DMS 273 treated with DMSO at 0.1 percent for 48 hours (cell line): Measurements from ENCODE around the gene SLC6A5.
A peak's percentile ranks its signal among the peaks of the same experiment; 100 is the strongest.

Experiments
- DNase-seq: peaks from one replicate; lab custom pipeline; 2025; lab: John Stamatoyannopoulos, UW

SLC6A5 gene

DNA sequence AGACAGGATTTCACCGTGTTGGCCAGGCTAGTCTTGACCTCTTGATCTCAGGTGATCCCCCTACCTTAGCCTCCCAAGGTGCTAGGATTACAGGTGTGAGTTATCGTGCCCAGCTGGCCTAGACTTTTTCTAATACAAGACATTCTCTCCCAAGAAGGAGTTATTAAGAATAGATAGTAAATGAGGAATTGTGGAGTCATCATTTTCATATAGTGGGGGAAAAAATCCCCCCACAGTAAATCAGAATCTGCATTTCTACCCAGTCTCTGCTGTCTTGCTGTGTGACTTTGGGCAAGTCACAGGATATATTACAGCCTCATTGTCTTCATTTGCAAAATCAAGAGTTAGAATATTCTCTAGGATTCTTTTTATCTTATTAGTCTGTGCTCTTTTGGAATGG, 21.6 kb downstream of the SLC6A5 start:
- DNase-seq = no peak

DNA sequence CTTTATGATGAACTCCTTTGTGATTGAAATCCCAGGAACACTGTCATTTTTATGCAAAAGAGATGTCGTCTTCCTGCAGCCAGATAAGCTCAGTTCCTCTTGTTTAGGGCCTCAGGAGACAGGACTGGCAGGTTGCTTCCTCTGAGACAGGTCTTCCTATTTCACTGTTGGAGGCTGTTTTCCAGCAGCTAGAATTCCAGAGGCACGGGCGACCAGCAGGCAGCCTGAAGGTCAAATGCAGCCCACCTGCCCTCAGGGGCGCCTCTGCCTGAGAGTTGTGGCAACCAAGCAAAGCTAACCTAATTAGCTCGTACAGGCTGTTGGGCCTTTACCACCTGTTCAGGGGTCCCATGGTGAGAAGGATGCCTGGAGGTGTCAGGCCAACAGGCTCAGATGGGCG, 22.3 kb downstream of the SLC6A5 start:
- no peak for DNase-seq

DNA sequence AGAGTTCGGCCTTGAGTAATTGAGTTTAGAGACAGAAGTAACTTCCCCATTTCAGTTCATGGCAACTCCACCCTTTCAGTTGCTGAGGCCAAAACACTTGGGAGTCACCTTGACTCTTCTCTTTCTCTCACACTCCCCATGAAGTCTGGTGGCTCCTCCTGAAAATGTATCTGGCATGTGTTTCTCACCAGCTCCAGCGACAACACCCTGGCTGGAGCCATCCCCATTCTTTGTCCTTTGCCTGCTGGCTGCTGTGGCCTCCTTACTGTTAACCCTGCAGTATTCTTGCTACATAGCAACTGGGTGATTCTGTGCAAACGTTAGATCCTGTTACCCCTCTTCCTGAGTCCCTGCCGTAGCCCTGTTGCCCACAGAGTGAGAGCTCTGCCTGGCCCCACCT, 23.8 kb downstream of the SLC6A5 start:
- DNase-seq = no peak

DNA sequence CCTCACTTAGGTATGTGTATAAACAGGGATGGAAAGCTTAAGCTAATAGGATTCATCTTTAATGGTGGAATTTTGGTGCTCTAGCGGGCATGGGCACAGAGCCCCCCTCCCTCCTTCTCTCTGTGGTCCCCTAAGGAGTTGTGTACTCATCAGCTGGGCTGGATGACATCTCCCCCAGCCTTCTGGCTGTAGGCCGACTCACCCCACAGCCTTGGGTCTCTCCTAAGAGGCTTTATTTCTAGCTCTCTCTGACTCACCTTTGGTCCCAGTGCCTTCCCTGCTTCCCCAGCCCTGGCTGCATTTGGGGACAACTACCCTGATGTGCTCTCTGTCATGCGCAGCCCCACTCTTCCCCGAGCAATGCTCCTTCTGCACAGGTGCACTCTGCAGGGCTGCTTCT, 26.9 kb downstream of the SLC6A5 start:
- no peak for DNase-seq

DNA sequence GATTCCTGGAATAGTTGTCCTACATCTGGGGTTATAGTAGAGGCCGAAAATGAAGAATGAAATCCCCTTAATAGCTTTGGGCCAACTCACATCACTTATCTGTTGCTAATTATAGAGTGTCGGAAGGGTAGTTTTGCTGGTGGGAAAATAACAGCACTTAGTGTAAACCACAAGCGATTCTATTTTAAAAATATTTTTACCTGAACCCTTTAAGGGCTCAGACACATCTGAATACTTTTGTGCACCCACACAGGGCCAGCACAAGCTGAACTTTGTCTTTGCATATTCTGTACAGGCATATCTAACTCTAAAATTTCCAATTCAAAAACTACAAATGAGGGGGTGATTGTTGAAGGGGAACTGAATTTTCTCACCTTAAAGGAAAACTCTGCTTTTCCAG, 27.6 kb downstream of the SLC6A5 start:
- DNase-seq = no peak

DNA sequence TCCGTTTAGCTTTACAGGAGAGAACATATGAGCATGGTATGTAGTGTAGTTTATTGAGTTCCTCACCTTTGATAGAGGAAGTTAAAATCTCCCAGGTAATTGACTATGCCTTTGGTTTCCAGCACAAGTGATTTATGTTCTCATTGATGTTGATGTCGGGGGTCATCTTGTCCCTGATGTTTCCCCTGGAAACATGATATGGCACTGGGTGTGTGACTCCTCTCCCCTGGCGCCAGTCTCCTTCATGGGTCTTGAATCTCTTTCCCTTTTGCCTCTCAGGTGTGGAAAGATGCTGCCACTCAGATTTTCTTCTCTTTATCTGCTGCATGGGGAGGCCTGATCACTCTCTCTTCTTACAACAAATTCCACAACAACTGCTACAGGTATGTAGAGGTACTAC, 28.3 kb downstream of the SLC6A5 start:
- DNase-seq = no peak

DNA sequence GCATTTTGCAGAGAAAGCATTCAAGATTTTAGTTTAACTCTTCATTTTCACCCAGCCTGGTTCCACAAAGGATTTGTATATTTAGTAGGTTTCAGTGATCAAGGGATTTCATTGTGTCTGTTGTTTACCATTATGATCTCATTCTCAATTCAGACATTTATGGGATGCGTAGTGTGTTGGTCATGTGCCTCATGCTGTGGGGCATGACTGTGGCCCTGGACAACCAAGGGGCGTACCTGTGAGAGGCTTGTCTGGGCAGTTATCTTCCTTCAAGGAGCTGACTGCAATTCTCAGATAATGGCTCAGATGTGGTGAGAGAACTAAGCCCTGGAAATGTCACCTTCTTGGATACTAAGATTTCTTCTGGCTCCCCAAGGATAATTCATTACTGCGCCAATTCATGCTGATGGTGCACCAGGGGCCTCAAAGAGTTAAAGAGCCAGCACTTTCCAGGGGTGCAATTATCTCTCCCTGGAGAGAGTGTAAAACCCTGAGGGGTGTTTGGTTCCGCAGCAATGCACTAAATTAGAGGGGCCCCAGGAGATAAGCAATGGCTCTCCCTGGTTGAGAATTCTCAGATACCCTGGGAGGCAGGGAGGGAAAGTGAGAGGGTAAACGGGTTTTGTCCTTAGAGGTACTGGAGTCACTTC, 32.2 kb downstream of the SLC6A5 start:
- no peak for DNase-seq

DNA sequence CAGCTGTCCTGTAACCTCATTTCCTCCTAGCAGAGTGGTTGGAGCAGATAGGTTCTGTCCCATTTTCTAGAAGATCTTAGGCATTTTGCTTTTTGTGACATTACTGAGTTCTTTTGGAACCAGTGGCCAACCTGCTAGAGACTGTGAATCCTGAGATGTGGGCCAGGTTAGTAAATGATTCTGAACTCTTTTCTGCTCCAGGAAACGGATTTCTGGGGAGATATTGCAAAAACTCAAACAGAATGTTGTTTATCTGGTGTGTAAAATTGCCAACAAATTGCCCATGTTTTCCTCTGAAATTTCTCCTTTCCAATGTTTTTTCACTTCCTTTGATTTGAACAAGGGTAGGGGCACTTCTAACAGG, 32.7 kb downstream of the SLC6A5 start:
- DNase-seq = no peak

DNA sequence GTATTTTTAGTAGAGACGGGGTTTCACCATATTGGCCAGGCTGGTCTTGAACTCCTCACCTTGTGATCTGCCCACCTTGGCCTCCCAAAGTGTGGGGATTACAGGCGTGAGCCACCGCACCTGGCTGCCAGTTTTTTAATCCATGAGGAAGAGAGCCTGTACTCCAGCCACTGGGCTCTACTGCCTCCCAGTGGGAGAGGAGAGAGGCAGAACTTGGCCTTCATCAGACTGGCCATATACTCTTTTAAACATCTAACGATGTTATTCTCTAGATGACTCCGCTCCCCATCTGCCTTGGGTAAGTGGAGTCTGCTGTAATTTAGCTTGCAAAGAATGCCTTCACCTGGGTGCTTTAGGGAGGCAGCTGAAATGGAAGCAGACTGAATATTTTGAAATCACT, 34.6 kb downstream of the SLC6A5 start:
- DNase-seq = no peak

DNA sequence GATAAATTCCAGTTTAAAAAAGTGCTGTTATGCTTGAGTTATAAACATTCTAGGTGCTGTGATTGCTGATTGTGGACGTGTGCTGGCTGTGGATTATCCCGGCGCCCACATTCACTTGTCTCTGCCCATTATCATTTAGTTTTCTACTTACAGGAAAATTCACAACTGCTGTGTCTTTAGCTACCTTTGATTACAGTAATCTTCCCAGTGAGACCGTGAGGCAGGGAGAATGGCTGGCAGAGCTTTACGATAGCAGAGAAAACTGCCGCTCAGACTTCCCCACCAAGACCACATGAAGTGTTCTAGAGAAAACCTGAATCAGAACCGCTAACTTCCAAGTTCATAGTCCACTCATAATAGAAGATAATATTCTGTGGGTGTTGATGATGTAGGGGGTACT, 35.4 kb downstream of the SLC6A5 start:
- no peak for DNase-seq

DNA sequence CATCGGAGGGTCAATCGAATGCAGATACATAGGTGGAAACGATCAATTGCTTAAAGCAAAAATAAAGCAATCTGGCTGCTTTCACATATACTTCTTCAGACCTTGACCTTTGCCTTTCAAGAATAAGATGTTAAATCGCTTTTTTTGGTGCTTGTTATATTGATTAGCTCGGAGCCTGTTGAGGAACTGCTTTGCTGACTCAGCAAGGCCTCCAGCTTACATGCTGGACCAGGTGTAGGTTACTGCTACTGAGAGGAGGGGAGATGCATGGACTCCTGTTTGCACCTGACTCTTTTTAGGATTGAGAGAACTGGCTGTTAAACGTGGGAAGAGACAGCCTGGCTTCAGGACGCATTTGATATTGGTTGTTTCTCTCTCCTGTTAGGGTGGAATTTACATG, 38.7 kb downstream of the SLC6A5 start:
- no peak for DNase-seq

DNA sequence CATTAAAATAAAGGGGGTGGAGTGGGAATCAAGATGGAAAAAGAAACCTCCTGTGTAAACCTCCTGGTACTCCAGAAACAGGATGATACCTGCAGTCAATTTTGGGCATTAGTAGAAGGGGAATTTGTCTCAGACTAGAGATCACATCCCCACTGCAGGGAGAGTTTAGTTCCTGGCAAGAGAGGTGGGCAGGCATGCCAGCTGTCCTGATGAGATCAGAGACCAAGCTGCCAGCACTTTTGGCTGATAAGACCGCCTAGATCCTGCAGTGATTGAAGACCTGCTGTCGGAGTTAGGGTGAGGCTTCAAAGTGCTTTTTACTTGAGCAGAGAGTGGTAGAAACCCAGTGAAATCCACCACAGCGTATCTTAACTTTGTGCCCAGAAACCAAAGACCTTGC, 40.3 kb downstream of the SLC6A5 start:
- peak; percentile 38 for DNase-seq

DNA sequence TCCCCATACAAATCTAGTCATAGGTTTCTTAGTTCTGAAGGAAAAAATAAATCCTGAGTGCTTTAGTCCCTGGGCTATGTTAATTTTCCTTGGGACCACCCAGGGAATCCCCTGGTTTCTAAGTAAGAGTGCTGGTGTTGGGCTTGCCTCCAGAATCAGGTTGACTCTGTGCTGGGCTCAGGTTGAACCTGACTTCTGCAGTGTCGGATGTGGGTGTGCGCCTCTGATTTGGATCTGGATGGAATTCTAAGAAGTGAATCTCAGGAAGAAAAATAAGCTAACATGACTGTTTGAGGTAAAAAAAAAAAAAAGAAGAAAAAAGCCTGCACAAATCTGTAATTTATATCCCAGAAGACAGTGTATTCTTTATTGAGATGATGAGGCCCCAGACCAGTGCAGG, 41.0 kb downstream of the SLC6A5 start:
- DNase-seq = no peak

DNA sequence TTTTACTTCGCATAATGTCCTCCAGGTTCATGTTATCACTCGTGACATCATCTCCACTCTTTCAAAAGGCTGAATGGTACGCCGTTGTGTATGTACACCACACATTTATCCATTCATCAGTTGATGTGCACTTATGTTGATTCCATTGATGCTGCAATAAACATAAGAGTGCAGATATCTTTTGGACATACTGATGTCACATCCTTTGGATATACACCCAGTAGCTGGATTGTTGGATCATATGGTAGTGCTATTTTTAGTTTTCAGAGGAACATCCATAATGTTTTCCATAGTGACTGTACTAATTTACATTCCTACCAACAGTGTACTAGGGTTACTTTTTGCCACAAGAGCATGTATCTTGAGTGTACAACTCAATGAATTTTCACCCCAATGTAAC, 45.0 kb downstream of the SLC6A5 start:
- no peak for DNase-seq

DNA sequence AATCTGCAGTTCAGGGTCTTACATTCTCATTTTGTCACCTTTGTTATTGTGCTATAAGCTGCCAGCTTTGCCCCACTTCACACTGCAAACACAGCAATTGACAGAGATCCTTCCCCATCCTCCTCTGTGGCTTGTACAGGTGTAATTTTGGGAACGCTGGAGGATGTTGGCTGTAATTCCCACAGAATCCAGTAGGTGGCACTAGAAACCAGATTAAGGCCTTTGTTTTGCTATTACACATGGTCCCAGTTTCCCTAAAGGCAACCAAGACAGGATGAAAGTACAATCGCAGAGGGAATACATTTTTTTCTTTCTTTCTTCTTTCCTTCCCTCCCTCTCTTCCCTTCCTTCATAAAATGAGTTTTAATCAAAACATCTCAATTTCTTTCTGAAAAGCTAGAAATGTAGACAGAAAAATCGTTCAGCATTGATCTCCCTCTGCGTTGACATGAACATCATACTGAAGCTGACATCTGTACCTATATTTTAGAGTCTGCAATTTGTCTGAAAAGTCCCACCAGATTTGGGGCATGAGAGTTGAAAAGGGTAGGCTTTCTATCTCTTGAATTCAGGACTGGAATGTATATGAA, 48.7 kb downstream of the SLC6A5 start:
- peak; percentile 5 for DNase-seq

DNA sequence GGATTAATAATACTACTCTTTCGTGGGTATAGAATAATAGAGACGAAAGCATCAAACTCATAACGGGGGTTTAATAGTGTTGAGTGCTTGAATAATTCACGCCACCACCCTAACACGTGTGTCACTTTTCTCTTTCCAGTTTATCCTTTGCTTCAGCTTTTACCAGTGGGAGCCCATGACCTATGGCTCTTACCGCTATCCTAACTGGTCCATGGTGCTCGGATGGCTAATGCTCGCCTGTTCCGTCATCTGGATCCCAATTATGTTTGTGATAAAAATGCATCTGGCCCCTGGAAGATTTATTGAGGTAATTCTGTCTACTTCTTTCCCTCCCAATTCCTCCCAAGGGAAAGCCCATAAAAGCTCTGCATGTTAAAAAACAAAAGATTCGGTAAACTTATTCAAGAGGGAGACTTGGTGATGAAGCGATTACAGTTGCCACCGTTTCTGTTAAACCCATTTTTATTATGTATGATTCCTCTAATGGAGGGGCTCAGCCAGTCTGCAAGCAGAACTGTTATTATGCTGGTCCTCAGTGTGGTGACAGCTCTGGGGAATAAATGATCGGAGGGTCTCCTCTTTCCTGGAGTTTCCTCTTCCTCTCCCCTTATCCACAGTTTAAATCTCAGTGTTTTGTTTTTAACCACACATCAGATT, 52.9 kb downstream of the SLC6A5 start:
- DNase-seq = no peak

DNA sequence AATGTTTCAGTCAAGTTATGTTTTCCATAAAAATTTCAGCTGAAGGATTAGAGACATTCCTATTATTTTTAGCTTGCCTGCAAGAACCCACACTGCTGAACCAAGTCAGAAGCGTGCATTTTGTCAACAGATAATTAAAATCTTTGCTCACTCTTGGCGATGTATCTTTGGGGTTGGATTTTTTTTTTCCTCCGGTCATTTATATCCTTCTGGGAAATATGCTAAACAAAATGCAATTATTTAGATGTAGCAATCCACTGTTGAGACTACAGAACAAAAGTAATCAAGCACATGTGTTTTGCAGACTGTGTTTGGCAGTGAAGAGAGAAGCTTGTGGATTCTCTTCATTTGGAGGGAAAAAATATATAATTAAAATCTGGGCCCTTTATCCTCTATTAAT, 54.6 kb downstream of the SLC6A5 start:
- no peak for DNase-seq

DNA sequence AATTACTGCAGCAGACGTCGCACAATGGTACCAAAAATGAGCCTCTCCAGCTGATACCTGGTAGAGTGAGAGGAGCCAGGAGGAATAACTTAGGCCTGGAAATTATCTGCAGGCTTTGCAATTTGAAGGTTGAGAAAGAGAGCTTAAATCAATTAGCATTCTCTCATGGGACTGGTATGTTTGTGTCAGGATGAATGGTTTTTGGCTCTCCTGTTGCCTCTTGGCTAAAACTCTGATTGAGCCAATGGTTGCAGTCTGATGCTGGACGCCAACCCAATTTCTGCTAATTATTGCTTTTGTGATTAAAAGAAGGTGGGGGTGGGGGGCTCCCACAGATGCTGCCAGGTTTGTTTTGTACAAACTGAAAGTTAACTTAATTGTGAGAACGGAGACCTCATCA, 57.5 kb downstream of the SLC6A5 start:
- no peak for DNase-seq

DNA sequence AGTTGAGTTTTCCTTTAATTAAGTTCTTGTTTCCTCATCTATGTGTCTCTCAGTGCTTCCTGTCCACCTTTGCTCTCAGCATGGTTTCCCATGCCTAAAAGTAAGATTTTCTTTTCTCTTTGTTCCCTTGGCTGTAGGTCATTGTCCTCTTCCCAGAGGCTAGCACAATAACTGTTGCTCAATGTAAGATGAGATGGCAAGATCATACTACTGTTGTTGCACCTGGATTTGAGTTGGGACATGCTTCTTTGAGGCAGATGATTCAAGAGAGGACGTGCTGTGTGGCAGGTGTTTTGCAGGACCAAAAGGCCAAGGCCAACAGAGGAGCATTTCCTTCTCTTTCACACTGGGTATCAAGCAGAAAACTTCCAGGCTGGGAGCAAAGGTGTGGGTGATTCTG, 58.7 kb downstream of the SLC6A5 start:
- no peak for DNase-seq

DNA sequence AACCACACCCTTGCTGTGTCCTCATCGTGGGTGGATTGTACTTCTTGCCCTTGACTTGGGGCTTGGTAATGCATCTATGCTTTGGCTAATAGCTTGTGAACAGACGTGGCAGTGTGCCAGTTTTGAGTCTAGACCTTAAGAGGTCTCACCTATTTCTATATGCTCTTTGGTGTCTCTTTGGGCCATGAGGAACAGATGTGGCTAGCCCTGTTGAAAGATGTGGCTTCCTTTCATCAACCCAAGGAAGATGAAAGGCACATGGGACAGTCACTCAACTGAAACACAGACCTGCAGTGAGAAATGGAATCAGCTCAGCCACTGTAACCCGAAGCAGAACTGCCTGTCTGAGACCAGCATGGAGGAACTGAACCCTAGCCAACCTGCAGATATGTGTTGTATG, 62.0 kb downstream of the SLC6A5 start:
- no peak for DNase-seq

DNA sequence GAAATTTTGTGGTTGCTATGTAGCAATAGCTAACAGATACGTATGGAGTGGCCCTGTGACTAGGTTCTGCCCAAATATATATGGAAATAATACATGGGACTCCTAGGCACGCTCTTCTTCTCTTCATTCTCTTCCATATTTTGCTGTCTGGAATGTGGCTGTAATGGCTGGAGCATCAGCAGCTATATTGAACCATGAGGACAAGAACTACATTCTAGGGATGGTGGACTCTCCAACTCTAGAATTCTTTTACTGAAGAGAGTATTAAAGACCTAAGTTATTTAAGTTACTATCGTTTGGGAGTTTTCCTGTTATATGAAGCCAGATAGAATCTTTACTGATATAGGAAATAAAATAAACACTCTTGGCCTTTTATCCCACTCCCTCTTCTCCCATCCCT, 62.4 kb downstream of the SLC6A5 start:
- no peak for DNase-seq

DNA sequence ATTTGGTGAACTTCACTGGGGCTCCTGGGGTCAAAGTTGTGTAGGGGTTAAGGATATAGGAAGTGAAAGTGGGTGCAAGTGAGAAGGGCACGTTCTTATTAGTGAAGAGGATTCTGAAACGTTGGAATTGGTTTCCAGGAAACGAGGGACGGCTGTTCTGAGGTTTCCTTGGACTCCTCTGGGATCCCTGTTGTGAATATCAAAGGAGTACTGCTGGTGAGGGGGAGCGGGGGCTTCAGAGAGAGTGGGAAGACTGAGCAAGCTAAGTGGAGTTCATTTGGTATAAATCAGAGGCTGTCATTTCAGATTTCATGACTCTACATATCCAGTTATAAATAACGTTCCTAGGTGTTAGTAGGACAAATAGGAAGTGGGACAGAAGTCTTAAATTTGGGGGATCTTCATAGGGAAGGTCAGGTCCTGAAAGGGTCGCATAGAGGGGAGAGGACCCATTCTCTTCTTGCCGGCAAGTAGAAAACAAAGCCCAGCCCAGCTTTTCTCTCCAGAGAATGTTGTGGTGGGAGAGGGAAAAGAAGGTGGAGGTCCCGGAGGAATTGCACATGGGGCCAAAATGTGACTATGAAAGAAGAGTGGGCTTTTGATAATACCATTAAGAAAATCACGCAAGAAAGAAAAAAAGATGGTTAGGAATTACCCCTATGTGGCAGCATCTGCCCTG, 68.9 kb downstream of the SLC6A5 start:
- DNase-seq = no peak
